Upper lobe of left lung (tissue), 4 donors: ENCODE measurements around the gene MRFAP1.

ENCODE experiments used
- EP300 ChIP-seq, 4 donors: sonication (generic); formaldehyde crosslinking; IDR thresholded peaks; one replicate each; pipeline ENCODE4 v1.5.1; 2017; ENCODE audit warnings: antibody characterized with exemption in 4 of 4, control low read depth in 2 of 4
- POLR2AphosphoS5 ChIP-seq, 2 donors: sonication (generic); formaldehyde crosslinking; IDR thresholded peaks; one replicate each; pipeline ENCODE4 v1.5.1; 2017; ENCODE audit warnings: antibody characterized with exemption in 2 of 2
- TF ChIP-seq, protein P1 (sequence below), 6 experiments: fragments of 450-650 bp in 4 of 6; fragments of 200-600 bp in 2 of 6; sonication (generic) in 2 of 6; IDR thresholded peaks; one replicate each; pipeline ENCODE4 v1.5.1; 2016 to 2019; ENCODE audit warnings: antibody characterized with exemption in 6 of 6

DNA sequence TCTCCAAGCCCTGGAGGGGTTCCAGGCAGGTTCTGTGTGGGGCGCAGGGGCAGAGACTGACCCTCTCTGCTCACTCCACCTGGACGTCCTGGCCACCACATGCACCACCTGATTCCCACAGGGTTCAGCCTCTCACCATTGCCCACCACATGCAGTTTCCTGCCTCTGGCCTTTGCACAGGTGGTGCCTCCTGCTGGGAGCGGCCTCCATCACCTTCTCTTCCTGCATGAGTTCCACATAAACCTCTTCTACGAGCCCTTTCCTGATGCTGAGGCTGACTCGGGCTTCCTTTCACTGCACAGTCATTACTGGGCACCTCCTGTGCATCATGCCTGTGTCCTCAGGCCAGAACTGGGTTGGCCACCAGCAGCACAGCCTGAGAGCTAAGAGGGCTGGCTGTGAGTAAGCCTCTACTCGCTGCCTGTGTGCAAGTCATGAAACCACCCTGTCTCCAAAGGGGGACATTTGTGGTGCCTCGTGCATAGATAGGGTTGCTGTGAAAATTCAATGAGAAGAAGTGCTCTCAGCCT is 45.6 kb upstream of the MRFAP1 start:
- no peak for TF ChIP-seq POLR2AphosphoS5 (IDR thresholded peaks at IDR 0.05)
- TF ChIP-seq, protein P1, sequence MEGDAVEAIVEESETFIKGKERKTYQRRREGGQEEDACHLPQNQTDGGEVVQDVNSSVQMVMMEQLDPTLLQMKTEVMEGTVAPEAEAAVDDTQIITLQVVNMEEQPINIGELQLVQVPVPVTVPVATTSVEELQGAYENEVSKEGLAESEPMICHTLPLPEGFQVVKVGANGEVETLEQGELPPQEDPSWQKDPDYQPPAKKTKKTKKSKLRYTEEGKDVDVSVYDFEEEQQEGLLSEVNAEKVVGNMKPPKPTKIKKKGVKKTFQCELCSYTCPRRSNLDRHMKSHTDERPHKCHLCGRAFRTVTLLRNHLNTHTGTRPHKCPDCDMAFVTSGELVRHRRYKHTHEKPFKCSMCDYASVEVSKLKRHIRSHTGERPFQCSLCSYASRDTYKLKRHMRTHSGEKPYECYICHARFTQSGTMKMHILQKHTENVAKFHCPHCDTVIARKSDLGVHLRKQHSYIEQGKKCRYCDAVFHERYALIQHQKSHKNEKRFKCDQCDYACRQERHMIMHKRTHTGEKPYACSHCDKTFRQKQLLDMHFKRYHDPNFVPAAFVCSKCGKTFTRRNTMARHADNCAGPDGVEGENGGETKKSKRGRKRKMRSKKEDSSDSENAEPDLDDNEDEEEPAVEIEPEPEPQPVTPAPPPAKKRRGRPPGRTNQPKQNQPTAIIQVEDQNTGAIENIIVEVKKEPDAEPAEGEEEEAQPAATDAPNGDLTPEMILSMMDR (IDR thresholded peaks at IDR 0.05): no peak
- TF ChIP-seq EP300 (IDR thresholded peaks at IDR 0.05): no peak
